Measurements from ENCODE around the gene ATP4A.
A peak's percentile ranks its signal among the peaks of the same experiment; 100 is the strongest.

The ATP4A gene

DNA sequence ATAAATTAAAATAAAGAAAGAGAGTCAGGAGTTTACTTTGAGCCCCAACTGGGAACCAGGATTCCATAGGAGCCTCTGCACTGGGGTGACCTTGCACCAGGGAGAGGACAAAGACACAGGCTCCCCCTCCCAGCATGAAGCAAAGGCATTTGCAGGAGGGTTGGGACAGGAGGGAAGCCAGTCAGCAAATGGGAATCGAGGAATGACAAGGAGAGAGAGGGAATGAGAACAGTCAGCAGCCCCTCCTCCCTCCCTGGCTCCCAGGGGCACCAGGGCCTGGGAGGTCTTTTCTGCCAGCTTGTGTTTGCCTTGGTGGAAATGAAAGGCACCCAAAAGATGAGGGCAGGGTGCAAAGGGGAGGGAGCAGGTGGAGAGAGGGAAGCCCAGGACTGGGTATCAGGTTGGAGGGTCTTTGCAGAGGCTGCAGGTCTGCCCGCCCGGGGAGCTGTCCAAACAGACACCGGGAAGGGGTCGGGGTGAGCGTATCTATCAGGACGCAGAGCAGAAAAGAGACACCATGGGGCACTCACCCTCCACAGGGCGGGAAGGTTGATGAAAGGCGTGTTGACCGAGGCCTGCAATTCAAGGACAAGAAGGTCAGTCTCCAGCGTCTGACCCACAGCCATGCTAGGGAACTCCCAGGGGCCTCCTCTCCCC lies 39.1 kb downstream of the ATP4A start:
- no peak for DNase-seq (ENCODE audit: low read depth in 2 of 2)

DNA sequence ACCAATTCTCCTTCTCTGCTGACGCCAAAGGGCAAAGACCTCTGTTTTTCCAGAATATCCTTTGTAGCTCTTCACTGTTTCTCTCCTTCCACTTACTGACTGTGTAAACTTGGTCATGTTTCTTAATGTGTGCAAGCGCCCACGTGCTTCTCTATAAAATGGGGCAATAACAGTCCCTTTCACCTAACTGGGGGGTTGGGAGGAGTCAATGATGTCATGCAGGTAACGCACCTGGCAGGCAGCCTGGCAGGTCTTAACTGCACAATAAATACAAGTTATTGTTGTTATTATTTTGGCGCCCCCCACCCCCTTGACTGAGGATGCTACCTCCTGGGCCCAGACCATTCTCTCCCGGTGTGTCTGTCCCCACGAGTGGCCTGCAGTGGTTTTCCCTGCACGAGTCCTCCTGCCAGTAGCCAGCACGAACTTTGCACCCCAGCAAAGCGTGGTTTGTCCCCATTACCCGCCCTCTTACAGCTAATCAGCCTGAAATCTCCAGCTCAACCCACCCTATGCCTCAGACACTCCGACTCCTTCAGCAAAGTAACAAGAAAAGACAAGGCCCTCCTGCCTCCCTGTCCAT lies 40.6 kb downstream of the ATP4A start:
- no peak for DNase-seq (ENCODE audit: low read depth in 2 of 2)

DNA sequence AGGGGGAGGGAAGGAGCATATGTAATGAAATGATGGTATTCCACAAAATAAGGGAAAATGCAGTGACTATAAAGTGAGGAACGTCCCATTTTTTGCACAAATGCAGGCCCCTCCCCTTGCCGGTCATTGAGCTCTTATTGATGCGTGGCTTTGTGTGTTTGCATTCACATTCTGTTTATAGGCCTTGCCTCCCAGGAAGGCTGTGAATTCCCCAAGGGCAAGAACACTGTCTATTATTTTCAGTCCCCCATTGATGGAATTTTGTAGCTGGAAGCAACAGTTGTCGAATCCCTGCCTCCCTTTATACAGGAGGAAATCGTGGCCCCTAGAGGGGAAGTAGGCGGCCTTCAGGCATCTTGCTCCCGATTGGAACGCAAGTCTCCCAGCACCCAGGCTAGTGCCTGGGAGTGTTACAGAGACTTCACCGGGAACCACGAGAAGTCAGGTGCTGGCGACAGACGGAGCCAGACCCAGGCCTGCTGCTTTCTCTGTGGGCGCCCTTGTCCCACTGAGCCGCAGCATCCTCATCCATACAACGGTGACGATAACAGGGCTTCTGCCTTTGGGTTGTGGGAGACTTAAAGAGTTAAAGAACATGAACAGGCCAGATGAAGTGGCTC lies 42.2 kb downstream of the ATP4A start:
- DNase-seq (ENCODE audit: low read depth in 2 of 2), result no peak

DNA sequence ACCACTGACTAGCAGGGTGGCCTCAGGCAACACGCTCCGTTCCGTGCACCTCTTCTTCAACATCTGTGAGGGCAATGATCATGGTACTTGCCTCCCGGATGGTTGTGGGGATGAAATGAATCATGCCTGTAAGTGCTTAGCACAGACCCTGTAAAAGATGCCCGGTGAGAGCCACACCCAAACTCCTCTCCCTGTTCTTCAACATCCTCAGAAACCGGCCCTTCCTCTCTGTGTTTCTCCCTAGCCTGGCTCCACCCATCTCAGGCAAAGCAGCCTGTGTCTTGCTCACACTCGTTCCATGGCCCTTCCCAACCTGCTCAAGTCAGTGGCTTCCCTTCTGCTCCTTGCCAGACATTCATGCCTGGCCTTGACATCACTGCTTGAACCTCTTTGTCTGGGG lies 44.2 kb downstream of the ATP4A start:
- DNase-seq (ENCODE audit: low read depth in 2 of 2), result no peak

DNA sequence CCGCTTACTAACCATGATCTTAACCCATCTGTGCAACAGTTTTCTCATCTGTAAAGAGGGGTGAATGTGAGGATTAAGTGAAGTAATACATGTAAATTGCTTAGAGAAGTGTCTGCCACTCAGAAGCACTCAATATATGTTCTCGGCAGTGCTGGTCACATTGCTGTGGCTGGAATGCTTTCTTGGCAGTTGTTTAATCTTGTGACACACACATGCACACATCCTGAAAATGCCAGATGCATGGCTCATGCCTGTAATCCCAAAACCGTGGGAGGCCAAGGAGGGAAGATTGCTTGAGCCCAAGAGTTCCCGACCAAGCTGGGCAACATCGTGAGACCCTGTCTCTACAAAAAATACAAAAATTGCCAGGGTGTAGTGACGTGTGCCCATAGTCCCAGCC lies 45.1 kb downstream of the ATP4A start:
- no peak for DNase-seq (ENCODE audit: low read depth in 2 of 2)

DNA sequence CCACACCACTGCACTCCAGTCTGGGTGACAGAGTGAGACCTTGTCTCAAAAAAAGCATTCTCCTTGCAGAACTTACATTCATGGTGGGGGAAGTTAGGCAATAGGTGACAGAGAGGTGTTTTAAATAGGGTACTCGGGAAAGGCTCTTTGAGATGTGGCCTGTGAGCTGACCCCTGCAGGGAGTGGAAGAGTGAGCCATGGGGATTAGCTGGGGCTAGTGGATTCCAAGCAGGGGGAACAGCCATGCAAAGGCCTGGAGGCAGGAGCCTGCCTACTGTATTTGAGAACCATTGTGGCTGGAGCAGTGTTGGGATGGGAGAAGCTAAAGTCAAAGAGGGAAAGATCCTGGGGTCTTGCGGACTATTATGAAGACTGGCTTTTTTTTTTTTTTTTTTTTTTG lies 46.1 kb downstream of the ATP4A start:
- DNase-seq (ENCODE audit: low read depth in 2 of 2), result no peak

DNA sequence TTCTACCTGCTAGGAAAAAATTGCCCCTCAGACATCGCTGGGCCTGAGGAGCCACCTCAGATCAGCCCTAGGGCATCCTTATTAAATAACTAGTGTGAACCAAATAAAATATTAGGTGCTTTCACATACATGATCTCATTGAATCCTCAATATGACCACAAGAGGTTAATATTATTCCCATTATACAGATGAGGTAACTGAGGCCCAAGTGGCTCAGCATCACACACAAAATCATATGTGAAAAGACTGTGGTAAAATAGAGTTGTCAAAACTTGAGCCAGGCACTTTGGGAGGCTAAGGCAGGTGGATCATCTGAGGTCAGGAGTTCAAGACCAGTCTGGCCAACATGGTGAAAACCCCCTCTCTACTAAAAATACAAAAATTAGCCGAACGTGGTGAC lies 47.1 kb downstream of the ATP4A start:
- DNase-seq (ENCODE audit: low read depth in 2 of 2), result no peak

DNA sequence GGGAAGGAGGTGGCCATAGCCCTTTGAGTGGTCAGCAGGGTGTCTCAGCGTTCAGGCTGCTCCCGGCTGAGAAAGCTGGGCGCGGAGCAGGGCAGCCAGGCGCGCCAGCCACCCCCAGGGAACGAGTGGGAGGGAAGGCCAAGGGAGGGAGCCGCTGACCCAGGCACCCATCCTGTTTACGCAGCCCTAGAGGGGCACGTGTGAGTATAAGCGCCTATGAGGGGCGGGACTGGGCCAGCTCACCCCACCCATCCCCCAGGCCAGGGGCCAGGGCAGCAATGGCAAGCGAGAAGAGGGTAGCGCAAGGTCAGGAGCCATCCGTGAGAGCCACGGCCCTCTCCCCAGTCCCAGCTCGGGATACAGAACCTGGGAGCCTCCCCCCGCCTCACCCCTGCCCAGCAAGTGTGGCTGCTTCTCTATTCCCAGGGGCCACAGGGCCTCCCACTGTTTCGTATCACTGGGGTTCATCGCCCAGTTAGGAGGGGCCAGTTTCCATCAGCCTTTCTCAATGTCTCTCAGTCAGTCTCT lies 49.1 kb downstream of the ATP4A start:
- no peak for DNase-seq (ENCODE audit: low read depth in 2 of 2)

DNA sequence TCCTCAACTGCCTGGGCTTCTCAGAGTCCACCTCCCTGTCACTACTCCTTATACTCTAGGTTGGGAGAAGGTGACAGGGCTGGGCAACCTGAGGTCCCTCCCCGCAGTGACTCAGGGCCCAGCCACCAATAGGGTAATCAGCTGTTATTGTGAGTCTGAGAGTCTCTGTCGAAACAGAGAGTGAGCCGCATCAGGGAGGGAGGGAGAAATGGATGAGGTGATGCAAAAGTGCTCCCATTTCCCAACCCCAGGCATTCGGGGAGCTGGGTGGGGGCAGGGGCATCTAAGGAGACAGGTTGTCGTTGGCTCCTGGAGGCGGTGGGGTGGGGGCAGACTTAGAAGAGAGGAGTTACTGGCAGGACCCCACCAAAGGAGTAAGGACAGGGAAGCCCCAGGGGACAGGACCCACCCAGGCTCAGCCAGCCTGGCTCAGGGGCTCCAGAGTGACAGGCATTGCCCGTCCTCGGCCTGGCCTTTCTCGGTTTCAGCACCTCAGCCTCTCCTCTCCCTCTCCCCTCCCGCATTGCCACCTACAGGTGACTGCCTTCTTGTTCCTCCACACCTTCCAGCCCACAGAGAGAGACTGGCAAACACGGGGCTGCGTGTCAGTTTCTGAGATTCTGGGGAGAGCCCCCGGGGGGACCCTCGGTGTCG lies 49.7 kb downstream of the ATP4A start, which contains the start of gene DMKN:
TSS of gene DMKN (minus strand) at position 22 of the 654 bp plus-strand sequence. CDS start 174 bp downstream, outside the sequence.
- no peak for DNase-seq (ENCODE audit: low read depth in 2 of 2)

DNA sequence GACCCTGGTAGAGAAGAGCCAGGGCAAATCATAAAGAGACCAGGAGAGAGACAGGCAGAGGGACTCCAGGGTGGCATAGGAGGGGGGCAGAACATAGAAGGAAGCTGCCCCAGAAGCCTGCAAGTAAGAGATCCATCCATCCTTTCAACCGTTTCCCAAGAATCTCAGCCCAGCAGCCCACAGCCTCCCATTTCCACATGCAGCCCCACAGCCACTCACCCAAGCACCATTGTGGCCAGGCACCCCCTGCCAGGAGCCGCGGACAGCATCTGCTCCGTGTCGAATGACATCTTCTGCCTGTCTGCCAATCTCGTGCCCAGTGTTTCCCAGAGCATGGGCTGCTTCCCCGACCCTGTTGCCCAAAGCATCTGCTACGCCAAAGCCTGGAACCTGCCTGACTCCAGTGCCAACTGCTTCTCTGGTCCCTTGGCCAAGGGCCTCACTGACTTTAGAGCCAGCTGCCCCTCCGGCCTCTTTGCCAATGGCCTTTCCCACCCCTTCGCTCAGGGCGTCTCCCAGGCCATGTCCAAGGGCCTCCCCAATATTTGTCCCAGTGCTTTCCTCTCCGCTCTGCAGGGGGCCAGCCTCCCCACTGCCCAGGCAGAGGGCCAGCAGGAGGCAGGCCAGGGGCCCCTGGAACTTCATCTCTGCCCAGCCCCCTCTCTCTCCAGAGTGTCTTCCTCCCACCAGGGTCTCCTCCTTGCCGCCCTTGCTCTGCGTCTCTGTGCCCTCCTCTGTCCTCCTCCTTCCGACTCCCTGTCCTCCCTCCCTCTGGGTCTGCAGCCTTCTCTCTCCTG lies 50.4 kb downstream of the ATP4A start:
- DNase-seq (ENCODE audit: low read depth in 2 of 2), result no peak

DNA sequence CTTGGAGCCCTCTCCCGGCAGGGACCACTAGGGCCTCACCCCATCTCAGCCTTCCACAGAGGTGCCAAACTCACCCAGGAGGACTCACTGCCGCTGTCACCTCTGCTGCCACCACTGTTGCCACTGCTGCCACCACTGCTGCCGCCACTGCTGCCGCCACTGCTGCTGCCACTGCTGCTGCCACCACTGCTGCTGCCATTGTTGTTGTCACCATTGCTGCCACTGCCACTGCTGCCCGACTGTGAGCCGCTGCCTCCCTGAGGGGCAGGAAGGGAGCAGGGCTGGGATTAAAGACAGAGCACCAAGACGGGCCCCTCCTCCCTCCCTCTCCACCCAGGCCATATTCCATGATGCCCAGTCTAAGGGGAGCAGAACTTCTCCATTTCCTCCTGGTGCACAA lies 52.1 kb downstream of the ATP4A start:
- no peak for DNase-seq (ENCODE audit: low read depth in 2 of 2)

DNA sequence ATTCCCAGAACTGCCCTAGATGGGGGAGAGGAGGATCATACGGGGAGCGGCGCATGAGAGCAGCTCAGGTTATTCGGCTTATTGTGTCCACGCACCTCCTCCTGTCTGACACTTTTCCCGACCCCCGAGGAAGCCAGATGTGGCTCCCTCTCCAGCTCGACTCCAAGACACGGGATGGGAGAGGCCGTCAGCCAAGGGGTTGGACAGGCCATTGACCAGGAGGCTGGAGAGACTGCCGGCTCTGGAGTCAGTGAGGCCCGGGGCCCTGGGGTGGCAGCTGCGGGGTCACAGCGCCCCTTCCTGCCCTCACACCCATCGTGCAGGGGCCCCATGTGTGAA lies 52.9 kb downstream of the ATP4A start:
- DNase-seq (ENCODE audit: low read depth in 2 of 2), result no peak

DNA sequence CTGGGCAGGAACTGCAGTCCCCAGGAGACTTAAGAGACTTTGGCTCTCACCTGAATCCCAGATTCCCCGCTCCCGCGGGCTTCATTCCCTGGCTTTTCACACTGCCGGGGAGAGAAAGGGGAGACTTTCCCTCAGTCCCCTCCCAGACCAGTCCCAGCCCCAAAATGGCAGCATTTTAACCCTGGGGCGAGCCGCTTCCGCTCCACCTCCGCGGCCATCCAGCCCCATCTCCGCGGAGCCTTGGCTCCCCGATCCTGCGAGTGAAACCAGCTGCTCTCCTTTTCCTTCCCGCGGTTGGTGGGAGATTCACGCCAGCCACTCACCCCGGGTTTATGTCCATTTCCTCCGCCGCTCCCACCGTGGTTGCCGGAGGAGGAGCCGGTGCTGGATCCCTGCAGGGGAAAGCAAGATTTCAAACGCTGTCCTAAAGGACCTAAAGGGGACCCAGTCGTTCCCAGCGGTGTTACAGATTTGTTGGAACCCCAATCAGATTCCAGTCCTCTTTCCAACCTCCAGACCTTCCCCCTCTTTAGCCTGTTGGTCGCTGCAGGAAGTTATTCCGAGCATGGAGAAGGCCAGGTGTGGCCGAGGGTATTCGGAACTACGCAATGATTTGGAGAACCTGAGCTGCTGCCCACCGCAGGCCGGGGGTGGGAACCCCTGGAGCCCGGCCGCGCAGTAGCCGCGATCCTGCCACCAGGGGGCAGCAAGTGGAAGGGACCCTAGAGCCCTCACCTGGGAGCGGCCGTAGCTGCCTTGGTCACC lies 53.4 kb downstream of the ATP4A start:
- DNase-seq (ENCODE audit: low read depth in 2 of 2), result peak; percentile 63 to 65

DNA sequence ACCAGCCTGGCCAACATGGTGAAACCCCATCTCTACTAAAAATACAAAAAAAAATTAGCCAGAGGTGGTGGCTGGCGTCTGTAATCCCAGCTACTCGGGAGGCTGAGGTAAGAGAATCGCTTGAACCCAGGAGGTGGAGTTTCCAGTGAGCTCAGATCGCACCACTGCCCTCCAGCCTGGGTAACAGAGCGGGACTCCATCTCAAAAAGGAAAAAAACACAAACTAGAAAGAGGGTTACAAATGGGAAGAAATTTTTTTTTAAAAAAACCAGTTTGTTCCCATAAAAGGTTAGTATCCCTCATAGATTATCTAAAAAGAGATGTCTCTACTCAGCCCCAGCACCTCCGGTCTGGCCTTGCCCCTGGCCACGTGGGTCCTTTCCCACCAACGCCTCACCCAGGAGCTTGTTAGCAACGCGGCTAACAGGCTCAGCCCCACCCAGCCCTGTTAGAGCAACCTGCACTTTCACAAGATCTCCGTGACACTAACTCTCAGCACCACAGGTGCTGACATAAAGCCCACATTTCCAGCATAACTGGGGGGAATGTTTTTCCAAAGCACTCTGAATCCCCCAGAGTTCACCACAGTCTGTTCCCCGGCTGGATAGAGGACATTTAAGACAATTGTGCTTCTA lies 54.3 kb downstream of the ATP4A start:
- peak in 1 of 2 donors; percentile 14 for DNase-seq (ENCODE audit: low read depth in 2 of 2)

DNA sequence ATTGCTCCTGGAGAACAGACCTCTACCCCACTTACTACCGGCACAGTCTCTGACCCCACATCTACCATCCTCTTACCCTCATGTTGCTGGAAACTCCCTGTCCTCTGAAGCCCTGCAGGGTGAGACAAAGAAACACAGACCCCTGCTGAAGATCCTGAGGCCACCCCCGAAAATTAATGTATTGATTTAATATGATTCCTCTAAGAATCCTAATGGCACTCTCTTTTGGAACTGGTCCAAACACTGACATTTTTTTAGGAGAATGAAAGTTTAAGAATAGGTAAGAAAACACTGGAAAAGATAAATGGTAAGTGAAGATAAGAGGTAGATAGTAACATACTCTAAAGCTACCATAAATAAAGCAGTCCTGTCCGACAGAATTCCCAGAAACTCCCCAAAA lies 55.3 kb downstream of the ATP4A start:
- DNase-seq (ENCODE audit: low read depth in 2 of 2), result no peak

DNA sequence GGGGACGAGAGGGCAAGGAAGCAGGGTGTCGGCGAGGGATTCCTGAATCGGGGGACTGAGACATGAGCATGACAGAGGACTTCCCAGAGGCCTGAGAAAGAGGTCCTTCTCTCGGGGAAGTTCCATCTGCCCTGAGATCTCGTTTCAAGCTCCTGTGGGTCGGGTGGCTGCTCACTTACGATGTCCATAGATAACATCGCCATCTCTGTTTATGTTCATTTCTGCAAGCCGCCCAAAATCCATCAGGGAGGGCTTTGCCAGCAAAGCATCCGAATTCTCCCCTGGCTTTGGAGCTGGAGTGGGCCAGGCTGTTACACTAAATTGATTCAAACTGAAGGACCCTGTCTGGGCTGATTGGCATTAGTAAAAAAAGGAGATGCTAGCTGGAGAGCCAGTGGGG lies 55.9 kb downstream of the ATP4A start:
- no peak for DNase-seq (ENCODE audit: low read depth in 2 of 2)

DNA sequence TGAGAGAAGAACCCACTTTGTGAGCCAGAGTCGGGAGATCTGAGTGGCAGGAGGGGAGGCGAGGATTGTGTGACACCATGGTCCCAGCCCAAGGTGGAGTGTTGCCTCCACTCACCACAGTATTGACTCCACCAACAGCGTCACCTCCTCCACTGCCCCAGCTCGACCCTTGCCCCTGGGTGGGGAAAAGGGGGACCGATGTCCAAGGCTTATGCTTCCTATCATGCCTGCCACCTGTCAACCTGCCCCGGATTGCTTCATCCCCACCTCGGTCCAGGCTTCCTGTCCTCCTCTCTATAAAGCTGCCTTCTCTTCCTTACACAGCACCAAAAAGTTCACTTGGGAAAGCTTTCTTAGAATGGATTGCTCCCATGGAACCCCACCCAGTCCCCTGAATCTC lies 57.4 kb downstream of the ATP4A start:
- no peak for DNase-seq (ENCODE audit: low read depth in 2 of 2)

DNA sequence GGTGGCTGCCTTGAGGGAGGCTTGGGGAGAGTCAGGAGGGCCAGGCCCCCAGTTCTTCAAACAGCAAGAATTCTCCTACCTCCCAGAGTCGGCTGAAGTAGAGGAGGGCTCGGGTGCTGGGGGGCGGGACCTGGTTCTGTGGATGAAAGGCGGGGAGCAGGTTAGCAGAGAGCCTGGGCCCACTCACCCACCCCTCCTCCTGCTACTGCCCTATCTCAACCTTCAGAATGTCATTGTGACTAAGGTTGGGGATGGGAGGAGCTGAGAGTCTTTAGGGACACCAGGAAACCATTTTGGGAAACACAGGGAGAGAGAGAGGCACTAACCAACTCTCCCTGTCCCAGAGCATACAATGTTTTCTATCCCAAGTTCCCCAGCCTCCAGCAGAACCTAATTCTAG lies 60.7 kb downstream of the ATP4A start:
- DNase-seq (ENCODE audit: low read depth in 2 of 2), result no peak

DNA sequence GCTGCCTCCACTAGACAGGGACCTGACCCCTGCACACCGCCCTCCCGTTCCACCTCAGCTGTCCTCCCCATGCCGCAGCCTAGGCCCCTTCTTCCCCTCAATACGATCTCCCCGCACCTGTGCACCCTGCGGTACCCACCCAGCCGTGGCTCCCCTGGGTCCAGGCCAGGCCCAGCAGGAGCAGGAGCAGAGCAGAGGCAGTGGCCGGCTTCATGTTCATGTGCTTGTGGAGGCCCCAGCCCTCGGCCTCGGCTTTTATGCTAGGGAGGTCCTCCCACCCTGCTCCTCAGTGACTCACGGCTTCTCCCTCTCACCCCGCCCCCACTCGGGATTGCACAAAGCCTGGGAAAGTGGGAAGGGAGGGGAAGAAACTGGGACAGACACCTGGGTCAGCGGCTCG lies 61.8 kb downstream of the ATP4A start:
- no peak for DNase-seq (ENCODE audit: low read depth in 2 of 2)

DNA sequence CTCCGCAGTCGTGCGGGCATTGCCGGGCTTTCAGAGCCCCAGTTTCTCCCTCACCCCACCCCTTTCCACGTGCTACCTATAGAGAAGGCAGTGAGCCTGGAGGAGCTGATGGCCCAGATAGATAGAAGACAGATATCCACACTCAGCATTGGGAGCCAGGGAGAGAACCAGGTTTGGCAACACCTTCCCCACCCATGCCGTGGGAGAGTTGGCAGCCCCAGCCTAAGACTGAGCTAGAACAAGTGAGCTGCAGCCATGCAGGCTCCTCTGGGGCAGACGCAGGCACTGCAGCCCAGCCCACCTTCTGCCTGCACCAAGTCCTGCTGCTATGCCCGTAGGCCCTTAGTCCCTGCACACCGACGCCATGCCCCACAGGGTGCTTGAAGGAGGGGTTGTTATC lies 62.8 kb downstream of the ATP4A start:
- DNase-seq (ENCODE audit: low read depth in 2 of 2), result no peak

All from stimulated activated CD8-positive, alpha-beta memory T cell treated with anti-CD3 and anti-CD28 coated beads, Interleukin-15, amount 100 ng/mL, for 48 hours (primary cell).